OCI-LY7 (cell line): ENCODE data around the gene PRPF8. TPM values are rescaled to one million over a fixed set of nuclear protein-coding genes. Genes with fewer than 3 reads are reported as not detected.
A peak's percentile ranks its signal among the peaks of the same experiment; 100 is the strongest.

ENCODE experiments used
- BruUV-seq: library from RNA; stranded (reverse); fragments of 400-500 nt; replicated peaks from 2 replicates; lab custom pipeline; 2021; lab: Mats Ljungman, UMichigan
- CTCF ChIA-PET: fragments of 300-600 bp; sonication (Branson Sonifier 250); formaldehyde crosslinking; loops from one replicate; lab custom pipeline; 2022; ENCODE audit warnings: antibody characterized with exemption; ENCODE audit not compliant: unreplicated experiment; lab: Charles Lee
- POLR2A ChIA-PET: fragments of 300-600 bp; sonication (Branson Sonifier 250); formaldehyde crosslinking; loops from one replicate; lab custom pipeline; 2022; ENCODE audit warnings: antibody characterized with exemption; lab: Charles Lee
- DNase-seq: peaks from one replicate; pipeline ENCODE4 v3.0.0-alpha.2; 2015; ENCODE audit warnings: low spot score
- H2AFZ ChIP-seq: fragments of 200-600 bp; sonication (generic), shearing (Covaris generic); 2 replicates; pipeline ENCODE4 v1.6.1; 2014; ENCODE audit warnings: mild to moderate bottlenecking, antibody characterized with exemption, low read length, moderate library complexity
- H3K27ac ChIP-seq: fragments of 200-600 bp; sonication (generic); 2 replicates; pipeline ENCODE4 v1.5.1; 2014; ENCODE audit warnings: mixed run types, low read depth, mild to moderate bottlenecking, moderate library complexity, low read length, inconsistent platforms; ENCODE audit not compliant: poor library complexity, severe bottlenecking
- H3K36me3 ChIP-seq: fragments of 200-600 bp; sonication (generic); 2 replicates; pipeline ENCODE4 v1.6.1; 2014; ENCODE audit warnings: mild to moderate bottlenecking, antibody characterized with exemption, low read length, moderate library complexity, mixed read lengths; ENCODE audit not compliant: insufficient read depth
- H3K4me1 ChIP-seq: fragments of 200-600 bp; sonication (generic); 2 replicates; pipeline ENCODE4 v1.5.1; 2014; ENCODE audit warnings: mild to moderate bottlenecking, low read length; ENCODE audit not compliant: insufficient read depth, poor library complexity, severe bottlenecking
- H3K4me2 ChIP-seq: fragments of 200-600 bp; sonication (generic); 2 replicates; pipeline ENCODE4 v1.6.1; 2014; ENCODE audit warnings: mild to moderate bottlenecking, low read length
- H3K4me3 ChIP-seq: fragments of 200-600 bp; sonication (generic); 2 replicates; pipeline ENCODE4 v1.5.1; 2014; ENCODE audit warnings: mild to moderate bottlenecking, low read depth, low read length; ENCODE audit not compliant: poor library complexity, severe bottlenecking
- H3K79me2 ChIP-seq: fragments of 200-600 bp; sonication (generic); 2 replicates; pipeline ENCODE4 v1.6.1; 2016; ENCODE audit warnings: low read depth, mild to moderate bottlenecking, low read length, moderate library complexity, mixed read lengths; ENCODE audit not compliant: insufficient read depth
- H3K9me2 ChIP-seq: fragments of 200-600 bp; sonication (generic); 2 replicates; pipeline ENCODE4 v1.6.1; 2016; ENCODE audit warnings: mild to moderate bottlenecking, low read length, mixed read lengths; ENCODE audit not compliant: insufficient read depth
- H3K9me3 ChIP-seq: fragments of 200-600 bp; sonication (generic); 2 replicates; pipeline ENCODE4 v1.6.1; 2014; ENCODE audit warnings: mild to moderate bottlenecking, mixed run types, low read length, mixed read lengths
- H4K20me1 ChIP-seq: fragments of 200-600 bp; sonication (generic); 2 replicates; pipeline ENCODE4 v1.6.1; 2014; ENCODE audit warnings: mild to moderate bottlenecking, antibody characterized with exemption, low read length, moderate library complexity, mixed read lengths; ENCODE audit not compliant: insufficient read depth
- EZH2phosphoT487 ChIP-seq: fragments of 200-600 bp; sonication (generic); IDR thresholded peaks from 2 replicates; pipeline ENCODE4 v1.6.1; 2018; ENCODE audit warnings: low read depth, borderline replicate concordance, mild to moderate bottlenecking, mixed run types, antibody characterized with exemption, low read length, moderate library complexity, mixed read lengths
- intact Hi-C: fragments of 100-400 bp; cut with micrococcal nuclease; formaldehyde crosslinking; loops from one replicate; pipeline ENCODE4 v1.10.0; 2022; ENCODE audit not compliant: unreplicated experiment
- total RNA-seq, 2 experiments: library from RNA; depleted of rRNA in 1 of 2; stranded (reverse); fragments of >200 nt in 1 of 2; shearing (Covaris generic) in 1 of 2; gene quantifications; 2 replicates each; pipeline ENCODE4 v1.2.3, GENCODE V29; 2014 to 2022
- TF ChIP-seq, protein P1 (sequence below): fragments of 200-600 bp; sonication (generic); conservative IDR thresholded peaks from 2 replicates; pipeline ENCODE4 v1.5.1; 2014; ENCODE audit warnings: mild to moderate bottlenecking, antibody characterized with exemption, low read length, moderate library complexity, mixed read lengths

PRPF8 gene
- total RNA-seq, 2 experiments from 2014 or later: 162 to 427 TPM

- Histone ChIP-seq H3K36me3 (peaks cover 55% of the 10 kb centered on the region), H4K20me1 (peaks cover 4% of the 10 kb centered on the region; the same call in 1 of the 2 replicates), H3K9me3 (no peaks in the 10 kb centered on the region), H3K4me2 (peak overlapping the region; percentile 61), H3K79me2 (no peaks in the 10 kb centered on the region), H3K9me2 (no peaks in the 10 kb centered on the region), H3K4me1 (peaks cover 28% of the 10 kb centered on the region), H3K27ac (peak overlapping the region; percentile 37), H3K4me3 (peak overlapping the region; percentile 54), H2AFZ (no peak overlapping the region)
- ChIA-PET POLR2A (interaction anchor here (0.6 kb wide), 1 partner anchor 188 kb away, joined by 3 read pairs; no protein-coding TSS in a partner anchor), CTCF (interaction anchor here (0.6 to 1.3 kb wide), 4 partner anchors 14 to 589 kb away, joined by 3 to 4 read pairs (median 3); no protein-coding TSS in a partner anchor)
- intact Hi-C loops: loop anchor here (5.0 kb wide), 1 partner anchor 77 kb away; no protein-coding TSS in a partner anchor
- DNase-seq: peak; percentile 96
- BruUV-seq: no TSS peak
- no peak for TF ChIP-seq EZH2phosphoT487
- TF ChIP-seq, protein P1, sequence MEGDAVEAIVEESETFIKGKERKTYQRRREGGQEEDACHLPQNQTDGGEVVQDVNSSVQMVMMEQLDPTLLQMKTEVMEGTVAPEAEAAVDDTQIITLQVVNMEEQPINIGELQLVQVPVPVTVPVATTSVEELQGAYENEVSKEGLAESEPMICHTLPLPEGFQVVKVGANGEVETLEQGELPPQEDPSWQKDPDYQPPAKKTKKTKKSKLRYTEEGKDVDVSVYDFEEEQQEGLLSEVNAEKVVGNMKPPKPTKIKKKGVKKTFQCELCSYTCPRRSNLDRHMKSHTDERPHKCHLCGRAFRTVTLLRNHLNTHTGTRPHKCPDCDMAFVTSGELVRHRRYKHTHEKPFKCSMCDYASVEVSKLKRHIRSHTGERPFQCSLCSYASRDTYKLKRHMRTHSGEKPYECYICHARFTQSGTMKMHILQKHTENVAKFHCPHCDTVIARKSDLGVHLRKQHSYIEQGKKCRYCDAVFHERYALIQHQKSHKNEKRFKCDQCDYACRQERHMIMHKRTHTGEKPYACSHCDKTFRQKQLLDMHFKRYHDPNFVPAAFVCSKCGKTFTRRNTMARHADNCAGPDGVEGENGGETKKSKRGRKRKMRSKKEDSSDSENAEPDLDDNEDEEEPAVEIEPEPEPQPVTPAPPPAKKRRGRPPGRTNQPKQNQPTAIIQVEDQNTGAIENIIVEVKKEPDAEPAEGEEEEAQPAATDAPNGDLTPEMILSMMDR: no peak
Observed at GRCh38 chr17:1648963-1649843, 35.5 kb downstream of the PRPF8 start.

DNA sequence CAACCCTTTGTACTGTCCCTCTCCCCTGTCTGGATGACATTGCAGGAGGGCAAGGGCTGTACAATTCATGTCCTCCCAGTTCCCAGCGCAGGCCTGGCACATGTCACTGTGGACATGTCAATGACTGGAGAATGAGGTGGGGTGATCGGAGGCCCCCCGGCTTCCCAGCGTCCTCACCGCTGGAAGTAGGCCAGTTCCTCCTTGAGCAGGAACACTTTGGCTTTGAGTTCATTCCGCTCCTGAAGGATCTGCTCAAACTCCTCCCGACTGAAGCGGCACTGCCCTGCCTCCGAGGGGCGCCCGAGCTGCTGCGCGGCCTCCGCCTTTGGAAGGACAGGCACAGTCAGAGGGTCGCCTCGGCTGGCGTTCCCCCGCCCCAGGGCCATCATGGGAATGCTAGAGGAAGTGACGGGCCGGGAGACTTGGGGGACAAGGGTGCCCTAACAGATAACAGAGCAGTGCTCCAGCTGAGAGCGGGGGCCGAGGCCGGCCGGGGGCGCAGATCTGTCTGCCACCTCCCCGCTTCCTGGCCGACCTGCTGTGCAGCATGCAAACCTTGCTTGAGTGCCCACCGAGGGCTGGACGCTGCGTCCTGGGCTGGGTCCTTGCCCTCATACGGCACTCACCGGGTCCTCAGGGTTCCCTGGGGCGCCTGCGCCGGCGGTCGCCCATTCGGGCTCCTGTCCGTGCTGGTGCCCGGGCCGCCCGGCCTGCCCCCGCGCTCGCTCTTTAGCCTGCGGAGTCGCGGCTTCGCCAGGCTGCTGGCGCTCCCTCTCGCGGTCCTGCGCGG is 36.3 kb downstream of the PRPF8 start:
- BruUV-seq: no TSS peak
- CTCF ChIA-PET: interaction anchor here (0.6 to 1.3 kb wide), 4 partner anchors 15 to 590 kb away, joined by 3 to 4 read pairs (median 3); no protein-coding TSS in a partner anchor
- POLR2A ChIA-PET: no interaction called here
- Histone ChIP-seq H3K9me3 (no peaks in the 10 kb centered on the region), H4K20me1 (peaks cover 4% of the 10 kb centered on the region; the same call in 1 of the 2 replicates), H3K9me2 (no peaks in the 10 kb centered on the region), H3K36me3 (peaks cover 46% of the 10 kb centered on the region), H3K27ac (no peak overlapping the region), H3K4me3 (peak overlapping the region; percentile 4), H3K79me2 (no peaks in the 10 kb centered on the region), H2AFZ (no peak overlapping the region), H3K4me2 (peak overlapping the region; percentile 49), H3K4me1 (peaks cover 36% of the 10 kb centered on the region)
- DNase-seq: no peak
- intact Hi-C loops: loop anchor here (5.0 kb wide), 1 partner anchor 76 kb away; no protein-coding TSS in a partner anchor
- TF ChIP-seq, protein P1: peak; percentile 75
- TF ChIP-seq EZH2phosphoT487: no peak
